Mesothelial cell of epicardium (in vitro differentiated cells): Measurements from ENCODE around the gene PGAM1. TPM values are rescaled to one million over a fixed set of nuclear protein-coding genes. Genes with fewer than 3 reads are reported as not detected.

Source experiments
- DNase-seq, 2 experiments: peaks; one replicate each; pipeline ENCODE4 v3.0.0; 2021; ENCODE audit warnings: low spot score in 2 of 2; ENCODE audit not compliant: unreplicated experiment in 2 of 2
- H3K27ac Mint-ChIP-seq: 2 replicates; pipeline ENCODE4 v1.8.0; 2021; ENCODE audit warnings: mixed read lengths
- H3K27me3 Mint-ChIP-seq: 2 replicates; pipeline ENCODE4 v1.8.0; 2021; ENCODE audit warnings: low read depth, mixed read lengths
- H3K36me3 Mint-ChIP-seq: 2 replicates; pipeline ENCODE4 v1.8.0; 2021; ENCODE audit warnings: mixed read lengths
- H3K4me1 Mint-ChIP-seq: 2 replicates; pipeline ENCODE4 v1.8.0; 2021; ENCODE audit warnings: mixed read lengths
- H3K4me3 Mint-ChIP-seq: 2 replicates; pipeline ENCODE4 v1.8.0; 2021; ENCODE audit warnings: mild to moderate bottlenecking, moderate library complexity, mixed read lengths
- H3K9me3 Mint-ChIP-seq: 2 replicates; pipeline ENCODE4 v1.8.0; 2021; ENCODE audit warnings: mixed read lengths
- total RNA-seq: library from RNA; stranded (reverse); gene quantifications from 3 replicates; pipeline ENCODE4 v1.2.1, GENCODE V29; 2021
- TF ChIP-seq, protein P1 (sequence below): fragments of 200-600 bp; sonication (generic); IDR thresholded peaks from one replicate; pipeline ENCODE4 v1.5.0; 2021; ENCODE audit warnings: antibody characterized with exemption; ENCODE audit not compliant: unreplicated experiment

PGAM1 gene
- total RNA-seq, 1 donor from 2014 or later, result 188 TPM

DNA sequence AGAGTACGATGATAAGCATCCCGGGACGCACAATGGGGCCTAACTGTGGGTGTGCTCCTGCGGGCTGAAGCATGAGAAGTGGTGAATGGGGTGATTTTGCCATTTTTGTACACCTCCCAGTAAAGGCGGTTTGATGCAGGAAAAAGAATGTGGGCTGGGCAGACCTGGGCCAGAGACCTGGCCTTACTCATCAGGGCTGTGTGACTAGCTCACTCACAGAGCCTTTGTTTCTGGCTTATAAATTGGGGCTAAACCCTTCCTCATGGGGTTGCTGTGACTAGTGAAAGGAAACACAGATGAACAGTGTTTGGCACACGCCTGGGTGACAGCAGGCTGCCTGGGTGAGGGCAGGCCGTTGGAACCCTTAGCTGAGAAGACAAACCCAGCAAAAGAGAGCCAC lies 42.8 kb upstream of the PGAM1 start:
- H3K4me3 Mint-ChIP-seq, result no peak overlapping the region
- no peaks in the 10 kb centered on the region for H3K27me3 Mint-ChIP-seq
- no peak overlapping the region for H3K27ac Mint-ChIP-seq
- H3K4me1 Mint-ChIP-seq, result no peaks in the 10 kb centered on the region
- no peaks in the 10 kb centered on the region for H3K9me3 Mint-ChIP-seq
- TF ChIP-seq, protein P1, sequence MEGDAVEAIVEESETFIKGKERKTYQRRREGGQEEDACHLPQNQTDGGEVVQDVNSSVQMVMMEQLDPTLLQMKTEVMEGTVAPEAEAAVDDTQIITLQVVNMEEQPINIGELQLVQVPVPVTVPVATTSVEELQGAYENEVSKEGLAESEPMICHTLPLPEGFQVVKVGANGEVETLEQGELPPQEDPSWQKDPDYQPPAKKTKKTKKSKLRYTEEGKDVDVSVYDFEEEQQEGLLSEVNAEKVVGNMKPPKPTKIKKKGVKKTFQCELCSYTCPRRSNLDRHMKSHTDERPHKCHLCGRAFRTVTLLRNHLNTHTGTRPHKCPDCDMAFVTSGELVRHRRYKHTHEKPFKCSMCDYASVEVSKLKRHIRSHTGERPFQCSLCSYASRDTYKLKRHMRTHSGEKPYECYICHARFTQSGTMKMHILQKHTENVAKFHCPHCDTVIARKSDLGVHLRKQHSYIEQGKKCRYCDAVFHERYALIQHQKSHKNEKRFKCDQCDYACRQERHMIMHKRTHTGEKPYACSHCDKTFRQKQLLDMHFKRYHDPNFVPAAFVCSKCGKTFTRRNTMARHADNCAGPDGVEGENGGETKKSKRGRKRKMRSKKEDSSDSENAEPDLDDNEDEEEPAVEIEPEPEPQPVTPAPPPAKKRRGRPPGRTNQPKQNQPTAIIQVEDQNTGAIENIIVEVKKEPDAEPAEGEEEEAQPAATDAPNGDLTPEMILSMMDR, result no peak
- peaks cover 14% of the 10 kb centered on the region for H3K36me3 Mint-ChIP-seq
- no peak for DNase-seq

DNA sequence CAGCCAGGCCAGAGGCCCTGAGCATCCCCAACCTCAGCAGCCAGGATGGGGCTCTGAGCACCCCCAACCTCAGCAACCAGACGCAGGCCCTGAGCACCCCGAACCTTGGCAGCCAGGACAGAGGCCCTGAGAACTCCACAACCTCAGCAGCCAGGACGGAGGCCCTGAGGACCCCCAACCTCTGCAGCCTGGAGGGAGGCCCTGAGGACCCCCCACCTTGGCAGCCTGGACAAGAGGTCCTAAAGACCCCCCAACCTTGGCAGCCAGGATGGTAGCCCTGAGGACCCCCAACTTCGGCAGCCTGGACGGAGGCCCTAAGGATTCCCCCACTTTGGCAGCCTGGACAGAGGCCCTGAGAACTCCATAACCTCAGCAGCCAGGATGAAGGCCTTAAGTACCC lies 41.8 kb upstream of the PGAM1 start:
- no peak for DNase-seq
- Mint-ChIP-seq H3K36me3 (peaks cover 18% of the 10 kb centered on the region), H3K27me3 (no peaks in the 10 kb centered on the region)

DNA sequence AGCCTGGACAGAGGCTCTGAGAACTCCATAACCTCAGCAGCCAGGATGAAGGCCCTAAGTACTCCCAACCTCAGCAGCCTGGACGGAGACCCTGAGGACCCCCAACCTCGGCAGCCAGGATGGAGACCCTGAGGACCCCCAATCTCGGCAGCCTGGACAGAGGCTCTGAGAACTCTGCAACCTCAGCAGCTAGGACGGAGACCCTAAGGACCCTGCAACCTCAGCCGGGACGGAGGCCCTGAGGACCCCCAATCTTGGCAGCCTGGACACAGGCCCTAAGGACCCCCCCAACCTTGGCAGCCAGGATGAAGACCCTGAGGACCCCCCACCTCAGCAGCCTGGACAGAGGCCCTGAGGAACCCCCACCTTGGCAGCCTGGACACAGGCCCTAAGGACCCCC lies 41.4 kb upstream of the PGAM1 start:
- no peaks in the 10 kb centered on the region for H3K27me3 Mint-ChIP-seq
- H3K27ac Mint-ChIP-seq, result no peak overlapping the region
- H3K9me3 Mint-ChIP-seq, result no peaks in the 10 kb centered on the region
- DNase-seq, result no peak
- peaks cover 16% of the 10 kb centered on the region for H3K36me3 Mint-ChIP-seq
- no peaks in the 10 kb centered on the region for H3K4me1 Mint-ChIP-seq
- no peak overlapping the region for H3K4me3 Mint-ChIP-seq
- TF ChIP-seq, protein P1, result no peak

More for the DNA sequence above, 41.8 kb upstream of the PGAM1 start:
- Mint-ChIP-seq H3K9me3 (no peaks in the 10 kb centered on the region), H3K27ac (no peak overlapping the region), H3K4me3 (no peak overlapping the region), H3K4me1 (no peaks in the 10 kb centered on the region)
- TF ChIP-seq, protein P1, result no peak

DNA sequence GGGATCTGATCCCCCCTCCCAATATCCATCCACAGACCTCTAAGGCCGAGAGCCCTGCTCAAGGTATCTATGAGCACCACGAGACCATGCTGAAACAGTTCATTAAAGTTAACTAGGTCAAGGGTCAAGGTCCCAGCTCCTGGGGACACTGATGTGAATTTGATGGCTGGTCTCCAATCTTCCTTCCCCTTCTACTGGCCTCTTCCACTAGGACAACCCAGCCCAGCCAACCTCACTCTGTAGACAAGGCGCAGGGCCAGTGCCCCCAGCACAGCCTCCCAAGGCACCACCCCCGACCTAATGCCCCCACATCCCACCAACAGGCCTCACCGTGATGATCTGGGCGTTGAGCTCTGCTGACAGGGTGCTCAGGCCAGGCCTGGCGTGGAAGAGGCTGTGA lies 40.4 kb upstream of the PGAM1 start:
- Mint-ChIP-seq H3K9me3 (no peaks in the 10 kb centered on the region), H3K4me3 (no peak overlapping the region), H3K27me3 (no peaks in the 10 kb centered on the region), H3K27ac (no peak overlapping the region), H3K4me1 (no peaks in the 10 kb centered on the region), H3K36me3 (peaks cover 16% of the 10 kb centered on the region)
- DNase-seq, result no peak
- TF ChIP-seq, protein P1, result no peak

DNA sequence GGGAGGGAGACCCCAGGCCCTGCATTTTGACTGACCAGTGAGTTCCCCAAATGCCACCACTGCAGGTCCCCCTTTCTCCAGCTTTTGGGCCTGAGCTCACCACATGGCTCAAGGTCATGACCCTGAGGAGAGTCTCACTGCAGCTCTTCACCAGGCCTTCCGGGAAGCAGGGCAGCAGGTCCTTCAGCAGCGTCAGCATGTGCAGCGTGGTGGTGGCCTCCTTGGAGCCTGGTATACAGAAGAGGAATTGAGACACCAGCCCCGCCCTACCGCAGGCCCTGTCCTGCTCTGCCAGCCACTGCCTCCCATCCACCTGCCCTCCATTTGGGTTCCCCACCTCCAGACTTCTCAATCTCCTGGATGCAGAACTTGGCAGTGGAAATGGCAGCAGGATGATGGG lies 37.8 kb upstream of the PGAM1 start:
- Mint-ChIP-seq H3K27ac (no peak overlapping the region), H3K9me3 (no peaks in the 10 kb centered on the region), H3K27me3 (no peaks in the 10 kb centered on the region), H3K4me3 (no peak overlapping the region), H3K36me3 (peaks cover 20% of the 10 kb centered on the region), H3K4me1 (no peaks in the 10 kb centered on the region)
- TF ChIP-seq, protein P1, result no peak
- DNase-seq, result no peak

DNA sequence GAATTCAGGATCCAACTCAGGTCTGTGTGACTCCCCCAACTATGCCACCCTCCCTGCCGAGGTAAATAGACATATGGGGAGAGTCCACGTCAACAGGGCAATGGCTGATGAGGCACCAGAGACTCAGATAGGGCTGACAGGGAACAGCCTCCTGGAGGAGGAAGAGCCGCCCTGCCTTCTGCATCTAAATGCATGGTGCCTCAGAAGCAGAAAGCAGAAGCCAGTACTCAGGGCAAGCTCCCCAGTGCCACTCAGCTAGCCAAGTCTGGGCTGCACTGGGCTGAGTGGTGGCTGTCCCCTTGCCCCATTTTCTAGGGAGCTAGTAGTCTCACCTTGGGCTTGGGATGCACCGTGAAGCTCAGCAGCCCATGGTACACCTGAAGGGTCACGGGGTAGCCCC lies 35.9 kb upstream of the PGAM1 start:
- H3K36me3 Mint-ChIP-seq, result peaks cover 28% of the 10 kb centered on the region
- no peaks in the 10 kb centered on the region for H3K27me3 Mint-ChIP-seq
- TF ChIP-seq, protein P1, result no peak
- H3K4me3 Mint-ChIP-seq, result no peak overlapping the region
- DNase-seq, result no peak
- no peaks in the 10 kb centered on the region for H3K4me1 Mint-ChIP-seq
- no peak overlapping the region for H3K27ac Mint-ChIP-seq
- no peaks in the 10 kb centered on the region for H3K9me3 Mint-ChIP-seq
